K562 (cell line): ENCODE results near the gene ZNF554. TPM values are rescaled to one million over a fixed set of nuclear protein-coding genes. Genes with fewer than 3 reads are reported as not detected.

Experiments used
- ATAC-seq: fragments of 200-7000 bp; cut with Tn5 transposase; 3 replicates; pipeline ENCODE4 v1.9.1; 2020; ENCODE audit warnings: moderate library complexity
- BruUV-seq: library from RNA; stranded (reverse); fragments of 400-500 nt; replicated peaks from 2 replicates; lab custom pipeline; 2021; lab: Mats Ljungman, UMichigan
- CTCF ChIA-PET: fragments of 300-600 bp; formaldehyde crosslinking; extraction: SDS; loops from one replicate; lab custom pipeline; 2021; ENCODE audit warnings: low intra/inter-chr PET ratio; lab: Yijun Ruan, JAX
- POLR2A ChIA-PET: fragments of 300-600, 350-650 bp; sonication (Branson Sonifier 250); formaldehyde crosslinking; extraction: SDS; loops from one replicate; lab custom pipeline; 2021; ENCODE audit warnings: antibody characterized with exemption, inconsistent platforms; lab: Yijun Ruan, JAX
- DNase-seq, 4 experiments: peaks; one replicate each; pipeline versions ENCODE4 v3.0.0 to v3.0.0-alpha.2; 2011 to 2018; ENCODE audit warnings: low spot score in 3 of 4, mixed read lengths in 3 of 4; ENCODE audit errors: extremely low read depth in 1 of 4
- FAIRE-seq: peaks from 2 replicates; lab custom pipeline; 2011; peaks lifted over from hg19 to GRCh38; lab: Jason Lieb, UNC
- H2AFZ ChIP-seq: 2 replicates; pipeline ENCODE4 v1.6.0; 2011; ENCODE audit warnings: low read depth, low read length, control low read depth, inconsistent platforms
- H3K27ac ChIP-seq: fragments of 200-600 bp; 3 replicates; pipeline ENCODE4 v1.8.0; 2011; ENCODE audit warnings: low read depth, mild to moderate bottlenecking, control low read depth, inconsistent platforms, low read length, moderate library complexity, mixed read lengths; ENCODE audit errors: extremely low read depth
- H3K27me3 ChIP-seq, 2 experiments: fragments of 300-600 bp in 1 of 2; 2 replicates in 1 of 2; 3 replicates in 1 of 2; pipeline versions ENCODE4 v1.6.0 to v1.8.0; 2011; ENCODE audit warnings: inconsistent platforms in 2 of 2, low read length in 2 of 2, mild to moderate bottlenecking in 1 of 2, mixed read lengths in 1 of 2, moderate library complexity in 1 of 2; ENCODE audit not compliant: control insufficient read depth in 2 of 2, insufficient read depth in 2 of 2
- H3K36me3 ChIP-seq: fragments of 300-600 bp; 3 replicates; pipeline ENCODE4 v1.8.0; 2011; ENCODE audit warnings: mild to moderate bottlenecking, low read length, inconsistent platforms; ENCODE audit not compliant: control insufficient read depth, insufficient read depth
- H3K4me1 ChIP-seq, 2 experiments: fragments of 200-600 bp in 1 of 2; replicated peaks in 1 of 2; 2 replicates in 1 of 2; 3 replicates in 1 of 2; pipeline versions ENCODE4 v1.5.1 to v1.8.0; 2011; ENCODE audit warnings: inconsistent platforms in 2 of 2, low read length in 2 of 2, mild to moderate bottlenecking in 1 of 2, mixed read lengths in 1 of 2, moderate library complexity in 1 of 2; ENCODE audit not compliant: control insufficient read depth in 2 of 2, insufficient read depth in 2 of 2
- H3K4me2 ChIP-seq: 2 replicates; pipeline ENCODE4 v1.6.1; 2011; ENCODE audit warnings: low read length, control low read depth, inconsistent platforms, mixed read lengths; ENCODE audit not compliant: insufficient read depth
- H3K4me3 ChIP-seq: fragments of 200-600 bp; sonication (generic), shearing (Covaris generic); 2 replicates; pipeline ENCODE4 v1.5.1; 2016; ENCODE audit warnings: control low read depth, inconsistent platforms
- H3K79me2 ChIP-seq: fragments of 200-600 bp; 3 replicates; pipeline ENCODE4 v1.8.0; 2011; ENCODE audit warnings: low read length, inconsistent platforms; ENCODE audit not compliant: control insufficient read depth, insufficient read depth
- H3K9ac ChIP-seq, 2 experiments: 2 replicates each; pipeline versions ENCODE4 v1.6.0 to v1.6.1; 2011; ENCODE audit warnings: low read depth in 2 of 2, low read length in 2 of 2, control low read depth in 1 of 2, inconsistent platforms in 1 of 2, mild to moderate bottlenecking in 1 of 2, mixed read lengths in 1 of 2; ENCODE audit not compliant: insufficient read depth in 1 of 2
- H3K9me1 ChIP-seq: one replicate; pipeline ENCODE4 v1.6.0; 2011; ENCODE audit warnings: inconsistent platforms, mild to moderate bottlenecking, low read length, moderate library complexity; ENCODE audit not compliant: control insufficient read depth, insufficient read depth
- H3K9me3 ChIP-seq: replicated peaks from 2 replicates; pipeline ENCODE4 v1.5.1; 2011; ENCODE audit warnings: low read depth, low read length, inconsistent platforms; ENCODE audit not compliant: control insufficient read depth, insufficient read depth
- H4K20me1 ChIP-seq: replicated peaks from 2 replicates; pipeline ENCODE4 v1.6.1; 2011; ENCODE audit warnings: low read length, inconsistent platforms, mixed read lengths; ENCODE audit not compliant: control insufficient read depth, insufficient read depth
- AFF4 ChIP-seq: sonication (generic); formaldehyde crosslinking; IDR thresholded peaks from 2 replicates; pipeline ENCODE4 v1.8.0; 2023; ENCODE audit warnings: mild to moderate bottlenecking, missing genetic modification reagents
- CEBPZ ChIP-seq: fragments of 150-350 bp; IDR thresholded peaks from 2 replicates; pipeline ENCODE4 v1.6.1; 2014; ENCODE audit warnings: low read depth, mild to moderate bottlenecking, low read length, borderline replicate concordance
- CLOCK ChIP-seq: fragments of 250-450 bp; sonication (Bioruptor Pico); IDR thresholded peaks from 2 replicates; pipeline ENCODE4 v1.4.0; 2020; ENCODE audit warnings: mild to moderate bottlenecking, moderate library complexity, borderline replicate concordance
- ELF4 ChIP-seq: fragments of 450-650 bp; formaldehyde crosslinking; IDR thresholded peaks from 2 replicates; pipeline ENCODE4 v1.4.0; 2022; ENCODE audit warnings: missing genetic modification characterization
- MCM2 ChIP-seq: fragments of 450-650 bp; IDR thresholded peaks from 2 replicates; pipeline ENCODE4 v1.6.1; 2017; ENCODE audit warnings: low read depth, mild to moderate bottlenecking
- NCOA1 ChIP-seq: fragments of 450-650 bp; IDR thresholded peaks from 2 replicates; pipeline ENCODE4 v1.6.1; 2016; ENCODE audit warnings: low read depth
- NCOA2 ChIP-seq, 2 experiments: fragments of 450-650 bp; IDR thresholded peaks; 2 replicates each; pipeline ENCODE4 v1.6.1; 2018; ENCODE audit warnings: mild to moderate bottlenecking in 2 of 2, moderate library complexity in 1 of 2; ENCODE audit not compliant: partially characterized antibody in 2 of 2
- NELFE ChIP-seq: IDR thresholded peaks from 2 replicates; pipeline ENCODE4 v1.6.1; 2011; ENCODE audit warnings: mild to moderate bottlenecking; ENCODE audit not compliant: insufficient read depth, insufficient read length
- PPARD ChIP-seq: fragments of 250-450 bp; sonication (Bioruptor Pico); IDR thresholded peaks from 2 replicates; pipeline ENCODE4 v1.8.0; 2022; ENCODE audit warnings: inconsistent platforms, mild to moderate bottlenecking, moderate library complexity
- XRCC4 ChIP-seq: IDR thresholded peaks from one replicate; pipeline ENCODE4 v1.6.1; 2011; ENCODE audit not compliant: insufficient read depth, insufficient read length; ENCODE audit errors: extremely low read depth
- ZFP36 ChIP-seq: fragments of 150-350 bp; IDR thresholded peaks from 2 replicates; pipeline ENCODE4 v1.6.1; 2018; ENCODE audit warnings: low read length, low read depth; ENCODE audit not compliant: partially characterized antibody
- ZNF584 ChIP-seq: fragments of 200-800 bp; sonication (Bioruptor generic); IDR thresholded peaks from 2 replicates; pipeline ENCODE4 v1.6.1; 2016; ENCODE audit warnings: low read depth, mild to moderate bottlenecking, missing genetic modification characterization, missing compliant biosample characterization
- ZNF79 ChIP-seq: fragments of 250-450 bp; sonication (Bioruptor Pico); IDR thresholded peaks from 2 replicates; pipeline ENCODE4 v1.4.0; 2020; ENCODE audit warnings: low read depth, mild to moderate bottlenecking, moderate library complexity
- WGBS: fragments of 100-300 bp; shearing (Covaris generic); methylation state at CpG from one replicate; pipeline ENCODE4 v1.1.6; 2016; ENCODE audit warnings: low coverage, mixed read lengths; ENCODE audit not compliant: insufficient coverage; ENCODE audit errors: missing lambda C conversion rate; 5-methylcytosine and 5-hydroxymethylcytosine counted together
- in situ Hi-C: fragments of 300-500 bp; cut with MboI; formaldehyde crosslinking; loops from 4 replicates; pipeline ENCODE4 v1.15.0; 2018; ENCODE audit warnings: inconsistent platforms, mixed read lengths
- intact Hi-C: fragments of 100-400 bp; cut with micrococcal nuclease; formaldehyde crosslinking; loops from 2 replicates; pipeline ENCODE4 v1.14.2; 2022
- polyA plus RNA-seq, 8 experiments: library from polyadenylated mRNA; depleted of rRNA in 4 of 8; stranded (reverse) in 5 of 8; unstranded in 3 of 8; fragments of >200 nt; fragmentation: Nextera tagmentation in 2 of 8; fragmentation: Illumina TruSeq in 1 of 8; extraction: Ambion mirVana in 2 of 8; extraction: Trizol in 1 of 8; gene quantifications; 2 replicates each; pipeline versions ENCODE4 v1.2.1 to v1.2.3, GENCODE V29; 2011 to 2014; ENCODE audit warnings: inconsistent platforms in 1 of 8, missing spikeins in 1 of 8
- total RNA-seq, 7 experiments: library from RNA; depleted of rRNA in 6 of 7; stranded (reverse); fragments of >200 nt in 6 of 7; fragmentation: Illumina TruSeq in 2 of 7; extraction: Trizol in 2 of 7; gene quantifications; 2 replicates each; pipeline versions ENCODE4 v1.2.1 to v1.2.3, GENCODE V29; 2011 to 2021; ENCODE audit warnings: low replicate concordance in 1 of 7

The ZNF554 gene
- total and polyA plus RNA-seq, 9 of the 15 experiments (the other 6 are each of a cell fraction or from before 2014, with no cell fraction given), result 0.07 to 1.8 (median 1.1) TPM

- no peak overlapping the region for H3K27ac ChIP-seq
- in situ Hi-C loops (no loop called here), intact Hi-C loops (no loop called here)
- H3K9me3 ChIP-seq, result no peaks in the 10 kb centered on the region
- no TSS peak for BruUV-seq
- H3K4me2 ChIP-seq, result no peak overlapping the region
- 97% methylated on average over 14 of the region's 17 CpGs for WGBS
- H3K36me3 ChIP-seq, result peaks cover 93% of the 10 kb centered on the region; the same call in 2 of the 3 replicates
- H3K79me2 ChIP-seq, result no peaks in the 10 kb centered on the region
- FAIRE-seq (no peak), DNase-seq (no peak), ATAC-seq (no peak)
- ChIA-PET CTCF (no interaction called here), POLR2A (no interaction called here)
- no peak overlapping the region for H3K9ac ChIP-seq
- no peak overlapping the region for H3K4me3 ChIP-seq
- peaks cover 0 to 14% of the 10 kb centered on the region in 2 experiments; a peak in 2 of 5 replicates for H3K4me1 ChIP-seq
- no peak overlapping the region for H2AFZ ChIP-seq
- H4K20me1 ChIP-seq, result no peaks in the 10 kb centered on the region
- no peaks in the 10 kb centered on the region for H3K9me1 ChIP-seq
- no peaks in the 10 kb centered on the region for H3K27me3 ChIP-seq
- no peak for TF ChIP-seq CLOCK (CRISPR knock-in tag)
- no peak for TF ChIP-seq NCOA1
- TF ChIP-seq ZNF584 (CRISPR knock-in tag), result no peak
- no peak for TF ChIP-seq NCOA2 (IDR thresholded peaks at IDR 0.05; ENCODE audit: partially characterized antibody in 2 of 2)
- no peak for TF ChIP-seq MCM2
- no peak for TF ChIP-seq ELF4 (CRISPR knock-in tag)
- no peak for TF ChIP-seq XRCC4
- TF ChIP-seq ZNF79 (CRISPR knock-in tag), result no peak
- TF ChIP-seq PPARD (CRISPR knock-in tag), result no peak
- TF ChIP-seq AFF4 (CRISPR knock-in tag), result no peak
- no peak for TF ChIP-seq NELFE
- TF ChIP-seq CEBPZ, result no peak
- TF ChIP-seq ZFP36, result no peak
These were observed 16.8 kb upstream of the ZNF554 start for GRCh38 chr19:2802826-2803225.
